Keratinocyte (primary cell): ENCODE results near the gene ITGB6. TPM values are rescaled to one million over a fixed set of nuclear protein-coding genes. Genes with fewer than 3 reads are reported as not detected.

Source experiments
- DNase-seq: peaks from one replicate; pipeline ENCODE4 v3.0.0-alpha.2; 2011; ENCODE audit warnings: low read depth, missing footprints, low spot score
- FAIRE-seq: peaks from 2 replicates; lab custom pipeline; 2011; peaks lifted over from hg19 to GRCh38; lab: Jason Lieb, UNC
- H2AFZ ChIP-seq: 2 replicates; pipeline ENCODE4 v1.6.0; 2012; ENCODE audit warnings: low read length, control low read depth, inconsistent platforms; ENCODE audit not compliant: control insufficient read depth
- H3K27ac ChIP-seq: 2 replicates; pipeline ENCODE4 v1.5.1; 2011; ENCODE audit warnings: low read length; ENCODE audit not compliant: control insufficient read depth, insufficient read depth
- H3K27me3 ChIP-seq: 3 replicates; pipeline ENCODE4 v1.6.0; 2011; ENCODE audit warnings: low read length; ENCODE audit not compliant: control insufficient read depth, insufficient read depth; ENCODE audit errors: extremely low read depth
- H3K36me3 ChIP-seq, 2 experiments: 2 replicates in 1 of 2; 3 replicates in 1 of 2; pipeline ENCODE4 v1.5.1; 2011; ENCODE audit warnings: low read length in 2 of 2, mild to moderate bottlenecking in 1 of 2; ENCODE audit not compliant: control insufficient read depth in 2 of 2, insufficient read depth in 2 of 2; ENCODE audit errors: extremely low read depth in 1 of 2
- H3K4me1 ChIP-seq: 3 replicates; pipeline ENCODE4 v1.5.1; 2011; ENCODE audit warnings: low read length; ENCODE audit not compliant: control insufficient read depth, insufficient read depth; ENCODE audit errors: extremely low read depth
- H3K4me2 ChIP-seq: 3 replicates; pipeline ENCODE4 v1.6.0; 2011; ENCODE audit warnings: low read depth, low read length; ENCODE audit not compliant: control insufficient read depth, insufficient read depth; ENCODE audit errors: extremely low read depth
- H3K4me3 ChIP-seq, 3 experiments: fragments of 200-600 bp in 1 of 3; sonication (generic) in 1 of 3; 2 replicates in 2 of 3; 3 replicates in 1 of 3; pipeline ENCODE4 v1.5.1; 2011 to 2016; ENCODE audit warnings: low read length in 3 of 3, mild to moderate bottlenecking in 3 of 3, control low read depth in 2 of 3, inconsistent platforms in 1 of 3, low read depth in 1 of 3, mixed read lengths in 1 of 3, mixed run types in 1 of 3, moderate library complexity in 1 of 3; ENCODE audit not compliant: control insufficient read depth in 2 of 3, insufficient read depth in 2 of 3; ENCODE audit errors: extremely low read depth in 1 of 3
- H3K79me2 ChIP-seq: 2 replicates; pipeline ENCODE4 v1.6.0; 2012; ENCODE audit warnings: low read length; ENCODE audit not compliant: control insufficient read depth, insufficient read depth
- H3K9ac ChIP-seq: 3 replicates; pipeline ENCODE4 v1.6.0; 2011; ENCODE audit warnings: low read length; ENCODE audit not compliant: control insufficient read depth, insufficient read depth; ENCODE audit errors: extremely low read depth
- H3K9me1 ChIP-seq: 3 replicates; pipeline ENCODE4 v1.6.0; 2011; ENCODE audit warnings: low read length; ENCODE audit not compliant: control insufficient read depth, insufficient read depth; ENCODE audit errors: extremely low read depth
- H3K9me3 ChIP-seq: 2 replicates; pipeline ENCODE4 v1.5.1; 2012; ENCODE audit warnings: low read depth, low read length; ENCODE audit not compliant: control insufficient read depth
- H4K20me1 ChIP-seq: 3 replicates; pipeline ENCODE4 v1.6.0; 2011; ENCODE audit warnings: low read length; ENCODE audit not compliant: control insufficient read depth, insufficient read depth; ENCODE audit errors: extremely low read depth
- EZH2 ChIP-seq: IDR thresholded peaks from one replicate; pipeline ENCODE4 v1.6.1; 2012; ENCODE audit warnings: inconsistent platforms, mild to moderate bottlenecking, low read length, moderate library complexity
- dilution Hi-C: fragments of 300-500 bp; cut with MboI; formaldehyde crosslinking; loops from one replicate; pipeline ENCODE4 v1.7.0; 2020; ENCODE audit warnings: low sequenced_read_pairs; ENCODE audit not compliant: extremely low pct_ligation_motif_present
- polyA plus RNA-seq, 5 experiments: library from polyadenylated mRNA; depleted of rRNA in 3 of 5; stranded (reverse) in 3 of 5; stranded (forward) in 1 of 5; unstranded in 1 of 5; fragments of >200 nt; gene quantifications; 1 replicate in 1 of 5; 2 replicates in 3 of 5; 3 replicates in 1 of 5; pipeline versions ENCODE4 v1.2.1 to v1.2.3, GENCODE V29; 2011 to 2012; ENCODE audit warnings: missing spikeins in 2 of 5, low read depth in 1 of 5, low replicate concordance in 1 of 5
- TF ChIP-seq, protein P1 (sequence below), 3 experiments: IDR thresholded peaks in 1 of 3; conservative IDR thresholded peaks in 1 of 3; optimal IDR thresholded peaks in 1 of 3; 2 replicates in 2 of 3; 3 replicates in 1 of 3; pipeline versions ENCODE3 to v1.5.1; 2011; ENCODE audit warnings: low read length in 3 of 3, mild to moderate bottlenecking in 3 of 3, moderate library complexity in 2 of 3, control low read depth in 1 of 3, inconsistent platforms in 1 of 3; ENCODE audit not compliant: insufficient read depth in 2 of 3; ENCODE audit errors: extremely low read depth in 1 of 3

Gene ITGB6
- polyA plus RNA-seq, 1 donor (not counting 4 experiments of a cell fraction or from before 2014, with no cell fraction given) = 183 TPM

DNA sequence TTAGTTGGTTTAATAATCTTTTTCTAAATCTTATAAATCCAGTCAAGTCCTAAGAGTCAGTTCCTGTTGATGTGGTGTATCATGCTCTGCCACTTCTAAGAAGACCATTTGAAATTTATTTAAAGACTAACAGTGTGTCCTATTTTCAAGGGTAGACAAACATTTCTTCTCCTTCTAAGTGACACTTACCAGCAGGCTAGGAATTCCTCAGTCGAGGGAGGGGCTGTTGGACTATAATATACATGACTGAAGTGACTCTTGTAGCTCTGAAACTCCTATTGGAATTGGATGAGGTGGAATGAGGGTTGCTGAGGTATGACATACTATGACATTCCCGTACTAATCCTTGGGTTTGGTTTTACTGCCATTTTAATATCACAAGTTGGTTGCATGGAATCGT lies 30.6 kb downstream of the ITGB6 start:
- Histone ChIP-seq H3K9ac (no peak overlapping the region), H3K9me1 (no peaks in the 10 kb centered on the region), H3K27ac (no peak overlapping the region), H3K4me2 (no peak overlapping the region), H4K20me1 (no peaks in the 10 kb centered on the region), H3K79me2 (no peaks in the 10 kb centered on the region), H3K9me3 (no peaks in the 10 kb centered on the region), H2AFZ (no peak overlapping the region), H3K4me3 (no peak overlapping the region), H3K27me3 (no peaks in the 10 kb centered on the region), H3K4me1 (peaks cover under 1% of the 10 kb centered on the region), H3K36me3 (peaks cover 27 to 36% of the 10 kb centered on the region in 2 experiments)
- DNase-seq (no peak), FAIRE-seq (no peak)
- dilution Hi-C loops = no loop called here
- no peak for TF ChIP-seq EZH2
- TF ChIP-seq, protein P1, sequence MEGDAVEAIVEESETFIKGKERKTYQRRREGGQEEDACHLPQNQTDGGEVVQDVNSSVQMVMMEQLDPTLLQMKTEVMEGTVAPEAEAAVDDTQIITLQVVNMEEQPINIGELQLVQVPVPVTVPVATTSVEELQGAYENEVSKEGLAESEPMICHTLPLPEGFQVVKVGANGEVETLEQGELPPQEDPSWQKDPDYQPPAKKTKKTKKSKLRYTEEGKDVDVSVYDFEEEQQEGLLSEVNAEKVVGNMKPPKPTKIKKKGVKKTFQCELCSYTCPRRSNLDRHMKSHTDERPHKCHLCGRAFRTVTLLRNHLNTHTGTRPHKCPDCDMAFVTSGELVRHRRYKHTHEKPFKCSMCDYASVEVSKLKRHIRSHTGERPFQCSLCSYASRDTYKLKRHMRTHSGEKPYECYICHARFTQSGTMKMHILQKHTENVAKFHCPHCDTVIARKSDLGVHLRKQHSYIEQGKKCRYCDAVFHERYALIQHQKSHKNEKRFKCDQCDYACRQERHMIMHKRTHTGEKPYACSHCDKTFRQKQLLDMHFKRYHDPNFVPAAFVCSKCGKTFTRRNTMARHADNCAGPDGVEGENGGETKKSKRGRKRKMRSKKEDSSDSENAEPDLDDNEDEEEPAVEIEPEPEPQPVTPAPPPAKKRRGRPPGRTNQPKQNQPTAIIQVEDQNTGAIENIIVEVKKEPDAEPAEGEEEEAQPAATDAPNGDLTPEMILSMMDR (optimal IDR thresholded peaks at IDR 0.05 in 1 of 3, IDR thresholded peaks at IDR 0.05 in 1 of 3, conservative IDR thresholded peaks at IDR 0.05 in 1 of 3; ENCODE audit: extremely low read depth in 1 of 3, insufficient read depth in 2 of 3, low read length in 3 of 3) = no peak

DNA sequence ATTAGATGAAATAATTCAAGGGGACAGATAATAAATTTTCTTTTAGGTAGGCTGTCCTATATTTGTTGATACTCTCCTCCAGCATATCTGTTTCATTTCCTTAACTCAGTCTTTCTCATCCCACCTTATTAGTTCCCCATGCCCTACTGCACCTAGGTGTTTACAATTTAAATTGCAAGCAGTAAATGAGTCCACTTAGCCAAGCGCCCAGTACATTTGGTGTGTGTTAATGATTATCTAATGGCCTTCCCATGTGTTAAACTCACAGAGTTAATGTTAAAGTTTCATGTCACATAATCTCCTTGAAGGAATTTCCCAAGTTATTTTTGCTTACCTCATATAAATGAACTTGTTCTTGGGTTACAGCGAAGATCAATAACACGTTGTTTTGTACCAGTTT lies 31.2 kb downstream of the ITGB6 start:
- FAIRE-seq = no peak
- TF ChIP-seq, protein P1 (optimal IDR thresholded peaks at IDR 0.05 in 1 of 3, IDR thresholded peaks at IDR 0.05 in 1 of 3, conservative IDR thresholded peaks at IDR 0.05 in 1 of 3; ENCODE audit: extremely low read depth in 1 of 3, insufficient read depth in 2 of 3, low read length in 3 of 3) = no peak
- TF ChIP-seq EZH2 = no peak
- no peak overlapping the region for H3K9ac ChIP-seq
- H2AFZ ChIP-seq = no peak overlapping the region
- no peak overlapping the region for H3K4me3 ChIP-seq
- no peak for DNase-seq
- no peaks in the 10 kb centered on the region for H3K4me1 ChIP-seq
- no peaks in the 10 kb centered on the region for H3K9me1 ChIP-seq
- H3K36me3 ChIP-seq = peaks cover 27 to 33% of the 10 kb centered on the region in 2 experiments
- H3K27ac ChIP-seq = no peak overlapping the region
- H3K27me3 ChIP-seq = no peaks in the 10 kb centered on the region
- no peak overlapping the region for H3K4me2 ChIP-seq
- H4K20me1 ChIP-seq = no peaks in the 10 kb centered on the region
- no peaks in the 10 kb centered on the region for H3K79me2 ChIP-seq
- dilution Hi-C loops = no loop called here
- H3K9me3 ChIP-seq = no peaks in the 10 kb centered on the region
